ENCODE measurements around the gene HCFC2. TPM values are rescaled to one million over a fixed set of nuclear protein-coding genes. Genes with fewer than 3 reads are reported as not detected.
"Not testable (repeated sequence)": the region's sequence is repeated elsewhere in the genome, so short reads cannot be mapped to it uniquely, and the experiment has no call there.

The HCFC2 gene
- 10 to 100 TPM in 1 of 3 donors, 1 to 10 TPM in 2; 4.4 to 12.1 (median 7.4) TPM for polyA plus RNA-seq

- Mint-ChIP-seq H3K36me3 (peaks cover 0 to 7% (median 3%) of the 10 kb centered on the region in 3 donors), H3K27ac (peak within 1 kb of the TSS; percentile 80 to 93 (median 92)), H3K4me1 (peaks cover 19 to 28% of the 10 kb centered on the region in 2 donors), H3K9me3 (peaks cover 0 to 2% (median 0%) of the 10 kb centered on the region in 6 donors), H3K4me3 (peak within 1 kb of the TSS; percentile 84 to 96 (median 92)), H3K27me3 (ENCODE audit: low read depth in 3 of 3) (peaks cover 5 to 11% (median 7%) of the 10 kb centered on the region in 3 donors)
- DNase-seq, result peak; percentile 87 to 88 (median 87)
Measured at GRCh38 chr12:104064031-104064841, at the start of gene HCFC2. TSS of gene HCFC2 (plus strand) at chr12:104064531. CDS start at chr12:104064561, 30 bp downstream.

- DNase-seq, H3K27ac Mint-ChIP-seq, H3K9me3 Mint-ChIP-seq, H3K4me3 Mint-ChIP-seq, H3K4me1 Mint-ChIP-seq, H3K36me3 Mint-ChIP-seq: not testable (repeated sequence)
- H3K27me3 Mint-ChIP-seq (ENCODE audit: low read depth in 3 of 3), result peaks cover 2 to 20% (median 10%) of the 10 kb centered on the region in 3 donors
Measured at GRCh38 chr12:104021862-104022261, 42.5 kb upstream of the HCFC2 start.

GRCh38 chr12:104022786-104023185, 41.5 kb upstream of the HCFC2 start:
- Mint-ChIP-seq H3K4me1 (no peaks in the 10 kb centered on the region), H3K9me3 (peaks cover 0 to 5% (median 0%) of the 10 kb centered on the region in 6 donors), H3K4me3 (no peak overlapping the region), H3K27ac (no peak overlapping the region), H3K36me3 (peaks cover 0 to 7% (median 0%) of the 10 kb centered on the region in 3 donors), H3K27me3 (ENCODE audit: low read depth in 3 of 3) (peaks cover 0 to 20% (median 10%) of the 10 kb centered on the region in 3 donors)
- DNase-seq, result no peak

GRCh38 chr12:104023710-104024109, 40.6 kb upstream of the HCFC2 start:
- Mint-ChIP-seq H3K9me3 (peaks cover 0 to 6% (median 0%) of the 10 kb centered on the region in 6 donors), H3K27ac (no peak overlapping the region), H3K4me1 (no peaks in the 10 kb centered on the region), H3K4me3 (no peak overlapping the region), H3K36me3 (peaks cover 0 to 7% (median 0%) of the 10 kb centered on the region in 3 donors), H3K27me3 (ENCODE audit: low read depth in 3 of 3) (peaks cover 0 to 23% (median 10%) of the 10 kb centered on the region in 3 donors)
- no peak for DNase-seq

- H3K27me3 Mint-ChIP-seq (ENCODE audit: low read depth in 3 of 3), result peaks cover 0 to 21% (median 10%) of the 10 kb centered on the region in 3 donors
- H3K27ac Mint-ChIP-seq, result no peak overlapping the region
- H3K36me3 Mint-ChIP-seq, result peaks cover 0 to 7% (median 0%) of the 10 kb centered on the region in 3 donors
- H3K9me3 Mint-ChIP-seq, result peaks cover 0 to 6% (median 0%) of the 10 kb centered on the region in 6 donors
- no peak overlapping the region for H3K4me3 Mint-ChIP-seq
- DNase-seq, result no peak
- no peaks in the 10 kb centered on the region for H3K4me1 Mint-ChIP-seq
Measured at GRCh38 chr12:104024348-104024747, 40.0 kb upstream of the HCFC2 start.

DNA sequence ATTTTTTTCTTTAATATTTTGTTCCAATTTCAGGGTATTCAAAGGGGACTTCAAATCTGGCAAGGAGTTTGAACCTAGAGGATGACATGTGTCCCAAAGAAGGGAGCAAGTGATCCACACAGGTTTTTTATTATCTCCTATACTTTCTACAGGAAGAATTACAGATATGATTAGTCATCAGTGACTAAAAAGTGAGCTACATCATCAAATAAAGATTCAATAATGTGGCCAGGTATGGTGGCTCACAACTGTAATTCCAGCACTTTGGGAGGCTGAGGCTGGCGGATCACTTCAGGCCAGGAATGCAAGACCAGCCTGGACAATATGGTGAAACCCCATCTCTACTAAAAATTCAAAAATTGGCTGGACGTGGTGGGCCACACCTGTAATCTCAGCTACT, 38.6 kb upstream of the HCFC2 start:
- Mint-ChIP-seq H3K36me3 (peaks cover 0 to 3% (median 0%) of the 10 kb centered on the region in 3 donors), H3K4me3 (no peak overlapping the region), H3K4me1 (no peaks in the 10 kb centered on the region), H3K9me3 (peaks cover 0 to 6% (median 0%) of the 10 kb centered on the region in 6 donors), H3K27me3 (ENCODE audit: low read depth in 3 of 3) (peaks cover 0 to 15% (median 6%) of the 10 kb centered on the region in 3 donors), H3K27ac (no peak overlapping the region)
- DNase-seq, result no peak

DNA sequence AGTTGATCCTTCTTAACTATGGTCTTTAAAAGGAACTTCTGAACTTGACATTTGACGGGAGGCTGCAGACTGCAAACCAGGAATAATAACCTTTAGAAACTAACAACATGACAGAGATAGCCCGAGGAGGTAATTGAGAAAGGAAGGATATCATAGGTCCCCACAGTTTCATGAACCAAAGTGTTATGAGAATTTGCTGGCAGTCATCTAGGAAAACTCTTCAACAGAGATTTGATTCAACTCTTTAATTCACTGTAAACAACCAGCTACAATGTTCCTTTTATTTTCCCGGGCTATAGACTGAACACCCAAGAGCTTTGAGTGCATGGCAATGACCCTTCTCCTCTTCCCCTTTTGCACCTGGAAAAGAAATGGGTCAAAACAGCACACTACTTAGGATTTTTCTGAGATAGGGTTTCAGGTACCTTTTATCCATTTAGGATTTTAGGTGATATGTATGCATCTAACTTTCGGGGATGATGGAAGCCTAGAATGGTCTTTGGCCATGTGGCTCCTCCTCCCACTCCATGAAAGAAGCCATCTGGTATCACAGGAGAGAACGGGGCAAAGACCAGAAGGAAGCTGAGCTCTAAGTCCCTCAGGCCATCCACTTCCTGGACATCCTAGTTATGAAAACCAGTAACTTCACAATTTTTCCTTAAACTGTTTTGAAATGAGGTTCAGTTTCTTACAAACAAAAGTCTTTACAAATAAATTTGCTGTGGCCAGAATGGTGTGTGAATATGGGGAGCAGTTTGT, 37.3 kb upstream of the HCFC2 start:
- no peak overlapping the region for H3K27ac Mint-ChIP-seq
- no peak for DNase-seq
- peaks cover 0 to 9% (median 4%) of the 10 kb centered on the region in 3 donors for H3K27me3 Mint-ChIP-seq (ENCODE audit: low read depth in 3 of 3)
- peaks cover 0 to 3% (median 0%) of the 10 kb centered on the region in 3 donors for H3K36me3 Mint-ChIP-seq
- peaks cover 0 to 2% (median 0%) of the 10 kb centered on the region in 6 donors for H3K9me3 Mint-ChIP-seq
- H3K4me3 Mint-ChIP-seq, result no peak overlapping the region
- no peaks in the 10 kb centered on the region for H3K4me1 Mint-ChIP-seq

DNA sequence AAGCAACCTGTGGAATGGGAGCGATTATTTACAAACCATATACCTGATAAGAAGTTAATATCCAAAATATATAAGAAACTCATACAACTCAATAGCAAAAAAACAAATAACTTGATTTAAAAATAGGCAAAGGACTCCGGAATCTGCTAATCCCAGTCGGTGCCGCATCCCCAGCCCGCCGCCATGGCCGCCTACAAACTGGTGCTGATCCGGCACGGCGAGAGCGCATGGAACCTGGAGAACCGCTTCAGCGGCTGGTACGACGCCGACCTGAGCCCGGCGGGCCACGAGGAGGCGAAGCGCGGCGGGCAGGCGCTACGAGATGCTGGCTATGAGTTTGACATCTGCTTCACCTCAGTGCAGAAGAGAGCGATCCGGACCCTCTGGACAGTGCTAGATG, 33.7 kb upstream of the HCFC2 start:
- H3K36me3 Mint-ChIP-seq; H3K4me3 Mint-ChIP-seq; H3K27me3 Mint-ChIP-seq (ENCODE audit: low read depth in 3 of 3); H3K4me1 Mint-ChIP-seq; H3K27ac Mint-ChIP-seq; H3K9me3 Mint-ChIP-seq; DNase-seq: not testable (repeated sequence)

- DNase-seq, H3K36me3 Mint-ChIP-seq, H3K4me3 Mint-ChIP-seq, H3K27ac Mint-ChIP-seq, H3K4me1 Mint-ChIP-seq, H3K9me3 Mint-ChIP-seq: not testable (repeated sequence)
- peaks cover 2 to 14% (median 3%) of the 10 kb centered on the region in 3 donors for H3K27me3 Mint-ChIP-seq (ENCODE audit: low read depth in 3 of 3)
Measured at GRCh38 chr12:104036143-104036542, 28.2 kb upstream of the HCFC2 start.

GRCh38 chr12:104039769-104040168, 24.6 kb upstream of the HCFC2 start:
- H3K4me1 Mint-ChIP-seq, result not testable (repeated sequence)

GRCh38 chr12:104042580-104042979, 21.8 kb upstream of the HCFC2 start:
- Mint-ChIP-seq H3K4me1 (peaks cover 0 to 9% of the 10 kb centered on the region in 2 donors), H3K36me3 (no peaks in the 10 kb centered on the region), H3K9me3 (peaks cover 0 to 3% (median 0%) of the 10 kb centered on the region in 6 donors), H3K4me3 (no peak overlapping the region), H3K27me3 (ENCODE audit: low read depth in 3 of 3) (peaks cover 2 to 8% (median 3%) of the 10 kb centered on the region in 3 donors), H3K27ac (no peak overlapping the region)
- DNase-seq, result no peak

More at GRCh38 chr12:104039769-104040168, 24.6 kb upstream of the HCFC2 start:
- DNase-seq, H3K27ac Mint-ChIP-seq, H3K36me3 Mint-ChIP-seq, H3K4me3 Mint-ChIP-seq, H3K9me3 Mint-ChIP-seq: not testable (repeated sequence)
- peaks cover 4 to 14% (median 5%) of the 10 kb centered on the region in 3 donors for H3K27me3 Mint-ChIP-seq (ENCODE audit: low read depth in 3 of 3)

DNA sequence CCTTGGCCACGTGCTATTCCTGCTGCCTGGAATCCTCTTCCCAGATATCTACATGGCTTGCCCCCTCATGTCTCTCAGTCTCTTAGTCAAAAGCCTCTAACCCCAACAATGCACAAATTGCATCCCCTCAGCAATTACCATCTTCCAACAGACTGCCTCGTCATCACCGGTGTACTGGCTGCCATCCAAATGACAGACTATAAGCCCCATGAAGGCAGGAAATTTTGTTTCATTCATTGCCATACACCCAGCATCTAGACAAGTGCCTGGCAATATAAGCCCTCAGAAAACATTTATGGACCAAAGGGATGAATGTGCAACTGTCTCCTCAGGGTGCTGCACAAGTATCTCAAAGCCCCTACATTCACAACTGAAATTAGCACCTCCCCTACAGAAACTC, 20.2 kb upstream of the HCFC2 start:
- Mint-ChIP-seq H3K4me3 (no peak overlapping the region), H3K9me3 (peaks cover 0 to 3% (median 0%) of the 10 kb centered on the region in 6 donors), H3K36me3 (no peaks in the 10 kb centered on the region), H3K4me1 (peaks cover 0 to 9% of the 10 kb centered on the region in 2 donors), H3K27ac (no peak overlapping the region), H3K27me3 (ENCODE audit: low read depth in 3 of 3) (peaks cover 1 to 8% (median 3%) of the 10 kb centered on the region in 3 donors)
- no peak for DNase-seq

GRCh38 chr12:104046306-104046705, 18.0 kb upstream of the HCFC2 start:
- no peak overlapping the region for H3K27ac Mint-ChIP-seq
- H3K4me1 Mint-ChIP-seq, result peaks cover 4 to 14% of the 10 kb centered on the region in 2 donors
- no peak overlapping the region for H3K4me3 Mint-ChIP-seq
- no peak for DNase-seq
- peaks cover 0 to 3% (median 0%) of the 10 kb centered on the region in 6 donors for H3K9me3 Mint-ChIP-seq
- H3K27me3 Mint-ChIP-seq (ENCODE audit: low read depth in 3 of 3), result peaks cover 7 to 15% (median 9%) of the 10 kb centered on the region in 3 donors
- H3K36me3 Mint-ChIP-seq, result no peaks in the 10 kb centered on the region

DNA sequence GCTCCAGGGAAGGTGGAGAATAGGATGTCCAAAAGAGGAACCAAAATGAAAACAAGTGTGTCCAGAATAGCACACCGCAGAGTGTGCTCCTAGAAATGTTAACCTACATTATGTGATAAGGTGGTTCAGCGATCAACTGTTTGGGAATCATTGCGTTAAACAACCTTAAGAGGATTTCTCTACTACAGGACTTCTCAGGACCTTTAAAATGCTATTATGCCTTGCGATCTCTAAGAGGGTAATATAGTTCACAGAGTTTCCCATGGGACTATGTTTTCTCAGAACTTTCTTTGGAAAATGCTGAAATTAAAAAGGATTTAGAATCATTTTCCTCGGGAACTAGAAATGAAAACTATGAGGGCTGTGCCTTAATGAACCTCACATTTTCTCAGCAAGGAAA, 16.2 kb upstream of the HCFC2 start:
- no peak overlapping the region for H3K27ac Mint-ChIP-seq
- H3K4me3 Mint-ChIP-seq, result no peak overlapping the region
- H3K36me3 Mint-ChIP-seq, result no peaks in the 10 kb centered on the region
- peaks cover 4 to 14% of the 10 kb centered on the region in 2 donors for H3K4me1 Mint-ChIP-seq
- H3K9me3 Mint-ChIP-seq, result peaks cover 0 to 1% (median 0%) of the 10 kb centered on the region in 6 donors
- no peak for DNase-seq
- peaks cover 5 to 15% (median 9%) of the 10 kb centered on the region in 3 donors for H3K27me3 Mint-ChIP-seq (ENCODE audit: low read depth in 3 of 3)

All from immature natural killer cell (primary cell).